ENCODE results near the gene EGFLAM.
A peak's percentile ranks its signal among the peaks of the same experiment; 100 is the strongest.

- TF ChIP-seq CTCF (IDR thresholded peaks at IDR 0.05), result peak; percentile 91 to 96 (median 96)
- no peak for TF ChIP-seq POLR2A (IDR thresholded peaks at IDR 0.05)
These were observed 183.3 kb downstream of the EGFLAM start for GRCh38 chr5:38441453-38442246.

Measured in testis (tissue), 2 donors.